ENCODE data around the gene PRELID3B. TPM values are rescaled to one million over a fixed set of nuclear protein-coding genes. Genes with fewer than 3 reads are reported as not detected.

The PRELID3B gene
- total RNA-seq, 1 donor from 2014 or later, result 54.2 TPM

DNA sequence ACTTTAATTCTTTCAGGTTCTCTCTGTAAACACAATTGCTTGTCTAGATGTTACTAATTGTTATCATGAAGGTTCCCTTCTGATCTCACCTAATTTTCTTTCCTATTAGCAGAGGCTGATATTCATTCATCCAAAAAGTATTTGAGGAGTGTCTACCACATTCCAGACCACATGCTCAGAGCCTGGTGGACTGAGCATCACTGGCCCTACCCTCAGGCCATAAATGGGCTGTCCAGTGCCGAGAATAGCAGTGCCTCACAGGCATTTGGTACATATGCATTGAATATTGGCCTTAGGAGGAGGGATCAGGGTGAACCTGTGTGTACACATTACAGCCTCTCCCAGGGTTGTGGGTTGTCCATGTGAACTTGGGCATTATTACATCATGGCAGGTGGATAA lies 40.4 kb upstream of the PRELID3B start:
- Mint-ChIP-seq H3K27me3 (peaks cover 21% of the 10 kb centered on the region), H3K4me3 (no peak overlapping the region), H3K9me3 (no peaks in the 10 kb centered on the region), H3K36me3 (ENCODE audit: low read depth) (no peaks in the 10 kb centered on the region), H3K27ac (no peak overlapping the region), H3K4me1 (peaks cover 7% of the 10 kb centered on the region)
- no peak for TF ChIP-seq CTCF (IDR thresholded peaks at IDR 0.05)
- ATAC-seq (ENCODE audit: low read depth) (no peak), DNase-seq (no peak)
- CTCF ChIA-PET, result interaction anchor here (0.8 to 8.6 kb wide), 9 partner anchors 12 to 216 kb away, joined by 3 to 258 read pairs (median 4); no protein-coding TSS in a partner anchor
- intact Hi-C loops (cut with micrococcal nuclease), result loop anchor here (1.0 to 10.0 kb wide), 2 partner anchors 213 to 322 kb away; no protein-coding TSS in a partner anchor
- POLR2A ChIA-PET, result interaction anchor here (0.6 to 1.3 kb wide), 2 partner anchors 80 to 125 kb away, joined by 3 to 4 read pairs; partner anchors contain the start of gene ZNF831

- POLR2A ChIA-PET, result interaction anchor here (0.6 to 1.3 kb wide), 3 partner anchors 83 to 193 kb away, joined by 3 read pairs; no protein-coding TSS in a partner anchor
- Mint-ChIP-seq H3K27ac (no peak overlapping the region), H3K36me3 (ENCODE audit: low read depth) (no peaks in the 10 kb centered on the region), H3K4me3 (no peak overlapping the region), H3K4me1 (peaks cover 11% of the 10 kb centered on the region), H3K27me3 (peaks cover 25% of the 10 kb centered on the region), H3K9me3 (no peaks in the 10 kb centered on the region)
- CTCF ChIA-PET, result interaction anchor here (0.8 to 8.6 kb wide), 10 partner anchors 11 to 215 kb away, joined by 3 to 258 read pairs (median 4); no protein-coding TSS in a partner anchor
- ATAC-seq (ENCODE audit: low read depth), result no peak
- DNase-seq, result no peak
- TF ChIP-seq CTCF (IDR thresholded peaks at IDR 0.05), result no peak
- intact Hi-C loops (cut with micrococcal nuclease), result loop anchor here (1.0 to 10.0 kb wide), 2 partner anchors 212 to 323 kb away; no protein-coding TSS in a partner anchor
Measured at GRCh38 chr20:59082077-59082740, 39.6 kb upstream of the PRELID3B start.

- TF ChIP-seq CTCF (IDR thresholded peaks at IDR 0.05), result no peak
- Mint-ChIP-seq H3K4me1 (peaks cover 11% of the 10 kb centered on the region), H3K36me3 (ENCODE audit: low read depth) (no peaks in the 10 kb centered on the region), H3K4me3 (no peak overlapping the region), H3K27ac (no peak overlapping the region), H3K9me3 (no peaks in the 10 kb centered on the region), H3K27me3 (peaks cover 29% of the 10 kb centered on the region)
- ChIA-PET CTCF (interaction anchor here (0.7 to 1.1 kb wide), 3 partner anchors 8 to 211 kb away, joined by 3 to 5 read pairs (median 3); no protein-coding TSS in a partner anchor), POLR2A (no interaction called here)
- DNase-seq (no peak), ATAC-seq (ENCODE audit: low read depth) (no peak)
- intact Hi-C loops (cut with micrococcal nuclease), result loop anchor here (10.0 kb wide), 1 partner anchor 324 kb away; no protein-coding TSS in a partner anchor
Measured at GRCh38 chr20:59081036-59081435, 38.5 kb upstream of the PRELID3B start.

DNA sequence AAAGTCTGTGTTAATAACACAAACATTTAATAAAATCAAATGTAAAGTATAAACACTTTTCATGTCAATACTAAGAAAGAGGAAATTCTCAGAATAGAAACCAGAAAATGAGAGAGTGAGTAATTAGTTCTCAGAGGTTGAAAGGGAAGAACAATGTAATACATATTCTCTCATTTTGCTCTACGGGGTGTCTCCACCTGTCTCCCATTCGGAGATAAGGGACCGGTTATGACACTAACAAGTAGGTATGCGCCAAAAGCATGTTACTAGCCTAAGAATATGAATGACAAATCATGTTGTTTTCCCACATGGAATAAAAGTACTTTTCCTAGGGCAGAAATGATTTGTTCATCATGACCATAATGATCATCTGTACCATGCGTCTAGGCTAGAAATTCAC lies 35.6 kb upstream of the PRELID3B start:
- Mint-ChIP-seq H3K4me3 (no peak overlapping the region), H3K27me3 (peaks cover 24% of the 10 kb centered on the region), H3K27ac (no peak overlapping the region), H3K4me1 (peaks cover 14% of the 10 kb centered on the region), H3K9me3 (no peaks in the 10 kb centered on the region), H3K36me3 (ENCODE audit: low read depth) (no peaks in the 10 kb centered on the region)
- ChIA-PET CTCF (no interaction called here), POLR2A (no interaction called here)
- DNase-seq (no peak), ATAC-seq (ENCODE audit: low read depth) (no peak)
- no peak for TF ChIP-seq CTCF (IDR thresholded peaks at IDR 0.05)
- intact Hi-C loops (cut with micrococcal nuclease), result loop anchor here (2.0 kb wide), 1 partner anchor 23 kb away; no protein-coding TSS in a partner anchor

DNA sequence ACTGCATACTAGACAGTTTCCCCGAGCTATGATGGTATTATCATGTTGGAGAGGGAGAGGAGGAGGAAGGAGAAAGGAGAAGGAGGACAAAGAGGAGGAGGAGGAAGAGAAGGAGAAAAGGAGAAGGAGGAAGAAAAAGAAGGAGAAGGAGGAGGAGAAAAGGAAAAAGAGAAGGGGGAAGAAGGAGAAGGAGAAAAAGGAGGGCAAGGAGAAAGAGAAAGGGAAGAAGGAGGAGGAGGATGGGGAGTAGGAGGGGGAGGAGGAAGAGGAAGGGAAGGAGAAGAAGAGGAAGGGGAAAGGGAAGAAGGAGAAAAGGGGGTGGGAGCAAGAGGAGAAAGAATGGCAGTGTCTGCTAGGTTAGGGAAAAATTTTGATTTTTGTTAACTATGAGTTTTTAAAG lies 35.1 kb upstream of the PRELID3B start:
- DNase-seq (no peak), ATAC-seq (ENCODE audit: low read depth) (no peak)
- Mint-ChIP-seq H3K36me3 (ENCODE audit: low read depth) (no peaks in the 10 kb centered on the region), H3K9me3 (no peaks in the 10 kb centered on the region), H3K4me1 (peaks cover 18% of the 10 kb centered on the region), H3K27ac (no peak overlapping the region), H3K4me3 (no peak overlapping the region), H3K27me3 (peaks cover 26% of the 10 kb centered on the region)
- intact Hi-C loops (cut with micrococcal nuclease), result loop anchor here (2.0 kb wide), 1 partner anchor 23 kb away; no protein-coding TSS in a partner anchor
- ChIA-PET CTCF (no interaction called here), POLR2A (no interaction called here)
- no peak for TF ChIP-seq CTCF (IDR thresholded peaks at IDR 0.05)
